ENCODE measurements around the gene HM13.
A peak's percentile ranks its signal among the peaks of the same experiment; 100 is the strongest.
"Not testable (repeated sequence)": the region's sequence is repeated elsewhere in the genome, so short reads cannot be mapped to it uniquely, and the experiment has no call there.

HM13 gene

GRCh38 chr20:31568041-31568731, 53.9 kb downstream of the HM13 start:
- DNase-seq = no peak

- no peak for DNase-seq
These were observed 54.5 kb downstream of the HM13 start for GRCh38 chr20:31568773-31569162.

- peak; percentile 69 for DNase-seq
These were observed 55.1 kb downstream of the HM13 start for GRCh38 chr20:31569163-31570020.

DNA sequence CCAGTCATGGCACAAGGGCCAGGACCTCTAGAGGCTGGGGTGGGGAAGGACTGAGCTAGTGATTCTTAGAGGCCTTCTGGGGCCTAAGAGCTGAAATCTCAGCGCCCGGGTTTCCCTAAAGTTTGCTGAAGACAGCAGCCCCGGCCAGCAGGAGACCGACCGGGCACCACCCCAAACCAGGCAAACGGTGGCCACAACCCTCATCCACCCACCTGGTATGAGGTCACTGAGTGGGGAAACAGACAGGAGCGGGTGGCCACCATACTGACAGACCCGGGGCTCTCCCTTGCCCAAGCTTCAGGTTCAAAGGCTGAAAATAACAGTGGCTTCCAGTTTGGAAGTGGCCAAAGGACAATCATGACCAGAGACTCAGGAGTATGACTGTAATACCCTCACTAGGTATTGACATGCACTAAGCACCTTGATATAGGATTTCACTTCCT, 55.8 kb downstream of the HM13 start:
- no peak for DNase-seq

GRCh38 chr20:31570735-31571617, 56.7 kb downstream of the HM13 start:
- no peak for DNase-seq

DNA sequence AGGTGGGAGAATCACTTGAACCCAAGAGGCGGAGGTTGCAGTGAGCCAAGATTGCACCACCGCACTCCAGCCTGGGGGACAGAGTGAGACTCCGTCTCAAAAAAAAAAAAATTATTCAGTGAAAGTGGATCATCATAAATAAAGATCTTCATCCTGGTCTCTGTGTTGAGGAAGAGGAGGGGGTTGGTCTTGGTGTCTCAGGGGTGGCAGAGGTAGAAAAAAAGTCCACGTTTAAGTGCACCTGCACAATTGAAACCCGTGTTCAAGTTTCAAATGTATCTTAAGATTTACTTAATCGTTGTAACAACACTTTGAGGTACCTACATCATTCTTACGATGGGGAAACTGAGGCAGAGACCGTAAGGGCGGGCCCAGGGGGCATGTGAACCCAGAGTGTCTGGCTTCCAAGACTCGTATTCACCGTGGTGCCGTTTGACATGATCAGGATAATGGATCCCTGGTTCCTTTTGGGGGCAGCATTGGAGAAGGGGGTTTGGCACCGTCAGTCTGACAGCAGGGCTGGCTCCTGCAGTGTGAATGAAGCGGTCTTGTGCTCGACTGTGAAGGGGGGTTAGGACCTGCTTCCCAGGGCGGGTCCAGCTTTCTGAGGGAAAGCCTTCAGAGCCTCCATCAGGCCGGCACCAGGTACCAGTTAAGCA, 57.9 kb downstream of the HM13 start:
- DNase-seq = no peak

GRCh38 chr20:31572701-31573554, 58.7 kb downstream of the HM13 start:
- peak; percentile 79 for DNase-seq

GRCh38 chr20:31573555-31574321, 59.5 kb downstream of the HM13 start:
- no peak for DNase-seq

- not testable (repeated sequence) for DNase-seq
These were observed 60.7 kb downstream of the HM13 start for GRCh38 chr20:31574986-31575385.

DNA sequence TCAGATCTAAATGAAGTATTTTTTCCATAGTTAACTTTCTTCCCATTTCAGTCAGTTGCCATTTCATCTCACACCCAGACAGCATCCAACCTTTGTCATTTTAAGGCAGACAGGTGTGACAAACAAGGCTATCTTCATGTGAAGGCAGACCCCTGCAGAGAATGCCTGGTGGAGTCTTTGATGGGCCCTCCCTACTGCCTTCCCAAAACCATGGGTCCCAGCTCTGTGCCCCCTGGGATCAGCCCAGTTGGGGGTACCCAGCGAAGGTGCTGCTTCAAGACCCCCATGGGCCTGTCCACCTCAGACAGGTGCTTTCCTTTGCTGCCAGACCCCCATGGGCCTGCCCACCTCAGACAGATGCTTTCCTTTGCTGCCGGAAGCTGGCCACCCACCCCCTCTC, 62.5 kb downstream of the HM13 start:
- DNase-seq = no peak

GRCh38 chr20:31577194-31577593, 63.0 kb downstream of the HM13 start:
- DNase-seq = no peak

GRCh38 chr20:31578448-31579138, 64.4 kb downstream of the HM13 start:
- no peak for DNase-seq

DNA sequence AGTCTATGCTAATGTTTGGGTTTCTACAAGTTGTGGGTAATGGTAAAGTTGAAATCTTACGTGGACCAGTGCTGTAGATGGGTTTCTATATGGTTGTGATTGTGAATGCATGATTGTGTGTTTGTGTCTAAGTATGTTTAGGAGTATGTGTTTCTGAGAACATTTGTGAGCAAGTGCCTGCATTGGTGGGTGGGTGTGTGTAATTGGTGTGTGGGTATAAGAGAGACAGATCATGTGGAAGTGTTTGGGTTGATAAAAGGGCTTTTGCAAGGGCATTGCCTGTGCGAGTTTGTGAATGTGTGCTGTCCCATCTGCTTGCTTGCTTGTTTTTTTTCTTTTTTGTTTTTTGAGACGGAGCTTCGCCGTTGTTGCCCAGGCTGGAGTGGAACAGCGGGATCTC, 65.0 kb downstream of the HM13 start:
- DNase-seq = no peak

- DNase-seq = not testable (repeated sequence)
These were observed 65.9 kb downstream of the HM13 start for GRCh38 chr20:31579941-31580651.

DNA sequence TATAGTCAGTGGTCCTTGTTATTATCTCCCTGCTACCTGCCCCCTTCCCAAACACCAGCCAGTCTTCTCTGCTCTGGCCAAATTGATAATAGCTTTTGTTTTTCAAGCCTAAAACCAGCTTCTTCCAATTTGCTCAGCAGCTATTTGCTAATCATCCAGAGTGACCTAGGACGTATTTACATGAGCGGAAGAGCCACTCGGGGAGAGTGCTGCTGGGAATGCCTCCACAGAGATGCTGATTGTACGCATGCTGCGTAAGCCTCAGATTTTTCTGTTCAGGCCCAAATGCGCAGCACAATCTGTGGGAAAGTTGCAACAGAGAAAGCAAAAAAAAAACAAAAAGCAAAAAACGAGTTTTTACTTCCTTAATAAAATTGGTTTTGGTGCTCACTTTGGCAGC, 66.5 kb downstream of the HM13 start:
- DNase-seq = no peak

DNA sequence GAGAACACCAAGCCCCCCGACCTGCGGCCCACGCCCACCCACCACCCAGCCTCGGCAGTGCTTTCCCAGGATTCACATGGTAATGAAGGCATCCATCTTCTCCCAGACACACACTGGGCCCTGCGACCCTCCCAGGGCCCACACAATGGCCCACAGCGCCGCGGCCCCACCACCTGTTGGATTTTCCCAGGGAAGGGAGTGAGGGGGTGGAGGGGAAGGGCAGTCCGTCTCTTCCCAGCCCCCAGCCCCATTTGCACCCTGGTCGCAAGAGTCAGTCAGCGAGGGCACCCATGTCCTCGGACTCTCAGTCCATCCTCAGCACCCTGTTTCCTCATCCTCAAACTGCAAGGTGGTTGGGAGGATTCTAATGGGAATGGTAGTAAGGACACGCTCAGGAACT, 67.1 kb downstream of the HM13 start:
- DNase-seq = no peak

- DNase-seq = no peak
These were observed 73.5 kb downstream of the HM13 start for GRCh38 chr20:31587545-31588389.

DNA sequence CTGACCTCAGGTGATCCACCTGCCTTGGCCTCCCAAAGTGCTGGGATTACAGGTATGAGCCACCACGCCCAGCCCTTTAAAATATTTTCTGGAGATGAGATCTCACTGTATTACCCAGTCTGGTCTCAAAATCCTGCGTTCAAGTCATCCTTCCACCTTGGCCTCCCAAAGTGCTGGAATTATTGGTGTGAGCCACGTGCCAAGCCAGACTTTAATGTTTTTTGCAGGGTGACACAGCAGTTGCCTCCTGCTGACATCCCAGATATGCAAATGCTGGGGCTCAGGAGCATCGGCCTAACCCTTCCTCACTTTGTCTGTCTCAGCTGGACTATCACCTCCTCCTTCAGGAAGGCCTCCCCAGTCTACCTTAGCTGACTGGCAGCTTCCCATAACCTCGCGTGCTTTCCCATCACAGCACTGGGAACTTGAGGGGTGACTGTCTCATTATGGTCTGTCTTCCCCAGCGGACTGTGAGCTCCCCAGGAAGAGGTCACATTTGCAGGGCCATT, 76.5 kb downstream of the HM13 start:
- DNase-seq = no peak
